Hematopoietic multipotent progenitor cell treated with erythropoietin and hydrocortisone succinate and interleukin-3 and kit ligand, for 17 days (in vitro differentiated cells): ENCODE results near the gene PRG3.

Source experiments
- DNase-seq: peaks from one replicate; pipeline ENCODE4 v3.0.0-alpha.2; 2015; ENCODE audit warnings: low spot score

PRG3 gene

GRCh38 chr11:57380975-57381374 lies at the start of gene PRG3:
PRG3 (minus strand) TSS chr11:57381150; CDS start chr11:57380708, 442 bp downstream.
- no peak for DNase-seq

GRCh38 chr11:57429946-57430345 lies 49.0 kb upstream of the PRG3 start:
- no peak for DNase-seq

- no peak for DNase-seq
These were observed 47.7 kb upstream of the PRG3 start for GRCh38 chr11:57428643-57429042.

- DNase-seq: no peak
These were observed 46.8 kb upstream of the PRG3 start for GRCh38 chr11:57427727-57428082.

- peak; percentile 19 for DNase-seq
These were observed 46.2 kb upstream of the PRG3 start, which contains the start of gene SLC43A3 for GRCh38 chr11:57426929-57427726. SLC43A3 (minus strand) TSS chr11:57427121; CDS start chr11:57426172, 949 bp downstream.

GRCh38 chr11:57426439-57426928 lies 45.5 kb upstream of the PRG3 start:
- no peak for DNase-seq

- DNase-seq: peak; percentile 45
These were observed 44.9 kb upstream of the PRG3 start for GRCh38 chr11:57425565-57426438.

- peak; percentile 89 for DNase-seq
These were observed 44.0 kb upstream of the PRG3 start for GRCh38 chr11:57424792-57425564.

GRCh38 chr11:57424137-57424791 lies 43.3 kb upstream of the PRG3 start:
- DNase-seq: no peak

- no peak for DNase-seq
These were observed 41.7 kb upstream of the PRG3 start for GRCh38 chr11:57422669-57423068.

- peak; percentile 14 for DNase-seq
These were observed 40.9 kb upstream of the PRG3 start for GRCh38 chr11:57421805-57422204.

GRCh38 chr11:57421066-57421465 lies 40.1 kb upstream of the PRG3 start:
- no peak for DNase-seq

- DNase-seq: no peak
These were observed 38.2 kb upstream of the PRG3 start for GRCh38 chr11:57419146-57419545.

GRCh38 chr11:57418131-57418530 lies 37.2 kb upstream of the PRG3 start:
- no peak for DNase-seq

GRCh38 chr11:57417056-57417455 lies 36.1 kb upstream of the PRG3 start:
- no peak for DNase-seq

GRCh38 chr11:57416436-57416835 lies 35.5 kb upstream of the PRG3 start:
- DNase-seq: no peak

GRCh38 chr11:57414612-57415212 lies 33.8 kb upstream of the PRG3 start:
- no peak for DNase-seq

GRCh38 chr11:57413681-57414080 lies 32.7 kb upstream of the PRG3 start:
- DNase-seq: no peak

- DNase-seq: no peak
These were observed 29.3 kb upstream of the PRG3 start for GRCh38 chr11:57410287-57410686.

- no peak for DNase-seq
These were observed 28.6 kb upstream of the PRG3 start for GRCh38 chr11:57409321-57410100.
